HepG2 (cell line): ENCODE results near the gene ZNF548. TPM values are rescaled to one million over a fixed set of nuclear protein-coding genes. Genes with fewer than 3 reads are reported as not detected.

ENCODE experiments used
- ARID5B ChIP-seq: IDR thresholded peaks from 2 replicates; pipeline ENCODE4 v1.4.0; 2020; ENCODE audit warnings: mild to moderate bottlenecking, missing genetic modification reagents
- BRCA1 ChIP-seq: sonication (generic); formaldehyde crosslinking; IDR thresholded peaks from 2 replicates; pipeline ENCODE4 v1.4.0; 2020; ENCODE audit warnings: missing genetic modification reagents
- CEBPG ChIP-seq: IDR thresholded peaks from 2 replicates; pipeline ENCODE4 v1.6.1; 2016
- ERF ChIP-seq: IDR thresholded peaks from 2 replicates; pipeline ENCODE4 v1.6.1; 2018; ENCODE audit warnings: missing biosample characterization, missing genetic modification reagents
- FOXA3 ChIP-seq: IDR thresholded peaks from 2 replicates; pipeline ENCODE4 v1.6.1; 2016; ENCODE audit warnings: missing genetic modification reagents, missing compliant biosample characterization
- HCFC1 ChIP-seq: fragments of 150-350 bp; IDR thresholded peaks from 2 replicates; pipeline ENCODE4 v1.6.1; 2014; ENCODE audit warnings: low read depth, low read length
- HDAC2 ChIP-seq: sonication (generic); formaldehyde crosslinking; IDR thresholded peaks from 2 replicates; pipeline ENCODE4 v1.4.0; 2020; ENCODE audit warnings: missing genetic modification reagents
- HMG20A ChIP-seq: IDR thresholded peaks from 2 replicates; pipeline ENCODE4 v1.6.1; 2016; ENCODE audit warnings: borderline replicate concordance
- HMG20B ChIP-seq: conservative IDR thresholded peaks from 2 replicates; pipeline ENCODE4 v1.6.1; 2016; ENCODE audit warnings: missing genetic modification reagents, missing compliant biosample characterization
- HOXA3 ChIP-seq: sonication (generic); formaldehyde crosslinking; IDR thresholded peaks from 2 replicates; pipeline ENCODE4 v1.5.0; 2020; ENCODE audit warnings: missing genetic modification reagents
- IKZF5 ChIP-seq: IDR thresholded peaks from 2 replicates; pipeline ENCODE4 v1.6.1; 2018; ENCODE audit warnings: missing genetic modification reagents, mild to moderate bottlenecking, missing compliant biosample characterization
- NR2F6 ChIP-seq, 2 experiments: IDR thresholded peaks; 2 replicates each; pipeline ENCODE4 v1.6.1; 2016; ENCODE audit warnings: antibody characterized with exemption in 1 of 2, mild to moderate bottlenecking in 1 of 2
- PHF8 ChIP-seq: sonication (generic); formaldehyde crosslinking; IDR thresholded peaks from 2 replicates; pipeline ENCODE4 v1.5.0; 2020; ENCODE audit warnings: missing genetic modification reagents
- RXRA ChIP-seq: sonication (generic); formaldehyde crosslinking; IDR thresholded peaks from 2 replicates; pipeline ENCODE4 v1.5.1; 2020; ENCODE audit warnings: missing genetic modification reagents
- SNAPC4 ChIP-seq: sonication (generic); formaldehyde crosslinking; IDR thresholded peaks from 2 replicates; pipeline ENCODE4 v1.4.0; 2020; ENCODE audit warnings: mild to moderate bottlenecking, missing genetic modification reagents
- ZEB1 ChIP-seq: IDR thresholded peaks from 2 replicates; pipeline ENCODE4 v1.6.1; 2012; ENCODE audit warnings: mild to moderate bottlenecking, low read depth, inconsistent platforms; ENCODE audit not compliant: insufficient replicate concordance
- ZNF224 ChIP-seq: sonication (generic); formaldehyde crosslinking; IDR thresholded peaks from 2 replicates; pipeline ENCODE4 v1.5.0; 2020; ENCODE audit warnings: mild to moderate bottlenecking, missing genetic modification reagents
- ZNF564 ChIP-seq: sonication (generic); formaldehyde crosslinking; IDR thresholded peaks from 2 replicates; pipeline ENCODE4 v1.8.1; 2023; ENCODE audit warnings: mild to moderate bottlenecking, missing genetic modification reagents
- ZNF652 ChIP-seq: IDR thresholded peaks from 2 replicates; pipeline ENCODE4 v1.6.1; 2016; ENCODE audit warnings: low read depth, borderline replicate concordance
- ZNF772 ChIP-seq: sonication (generic); formaldehyde crosslinking; IDR thresholded peaks from 2 replicates; pipeline ENCODE4 v1.5.0; 2020; ENCODE audit warnings: mild to moderate bottlenecking, missing genetic modification reagents
- polyA plus RNA-seq, 8 experiments: library from polyadenylated mRNA; depleted of rRNA in 3 of 8; stranded (reverse) in 7 of 8; unstranded in 1 of 8; fragments of >200 nt; fragmentation: Illumina TruSeq in 4 of 8; extraction: Trizol in 4 of 8; gene quantifications; 2 replicates each; pipeline versions ENCODE4 v1.2.1 to v1.2.3, GENCODE V29; 2011 to 2016; ENCODE audit warnings: low read depth in 4 of 8, missing spikeins in 1 of 8, mixed read lengths in 1 of 8; ENCODE audit not compliant: insufficient read depth in 1 of 8
- total RNA-seq, 5 experiments: library from RNA; depleted of rRNA; stranded (reverse); fragments of >200 nt; fragmentation: Illumina TruSeq; extraction: Trizol; gene quantifications; 2 replicates each; pipeline ENCODE4 v1.2.3, GENCODE V29; 2016; ENCODE audit warnings: low read depth in 1 of 5

Gene ZNF548
- total and polyA plus RNA-seq, 2 of the 13 experiments (the other 11 are each of a cell fraction or from before 2014, with no cell fraction given): 19.6 to 24.9 TPM

GRCh38 chr19:57406516-57407123 is 17.0 kb downstream of the ZNF548 start (continued):
- TF ChIP-seq HCFC1 (0 out of 2 replicates have a peak, but pooled peaks have one; percentile 18), ZNF772 (CRISPR knock-in tag) (no peak), RXRA (CRISPR knock-in tag) (peak; percentile 28; the same call in 1 of the 2 replicates), BRCA1 (0 out of 2 replicates have a peak, but pooled peaks have one; percentile 26), ZEB1 (no peak), ZNF652 (CRISPR knock-in tag) (peak; percentile 32; the same call in 1 of the 2 replicates), SNAPC4 (CRISPR knock-in tag) (no peak), HDAC2 (CRISPR knock-in tag) (0 out of 2 replicates have a peak, but pooled peaks have one; percentile 39), CEBPG (CRISPR knock-in tag) (peak; percentile 80), PHF8 (0 out of 2 replicates have a peak, but pooled peaks have one; percentile 16), ARID5B (CRISPR knock-in tag) (0 out of 2 replicates have a peak, but pooled peaks have one; percentile 21), ERF (no peak), NR2F6 (IDR thresholded peaks at IDR 0.05) (no peak), NR2F6 (CRISPR knock-in tag; IDR thresholded peaks at IDR 0.05) (no peak), IKZF5 (CRISPR knock-in tag) (0 out of 2 replicates have a peak, but pooled peaks have one; percentile 17), ZNF564 (CRISPR knock-in tag) (no peak), HMG20B (CRISPR knock-in tag) (0 out of 2 replicates have a peak, but pooled peaks have one; percentile 12), HMG20A (no peak), FOXA3 (peak; percentile 28; the same call in 1 of the 2 replicates), HOXA3 (peak; percentile 71), ZNF224 (CRISPR knock-in tag) (no peak)
